Measurements from ENCODE around the gene WNT1. TPM values are rescaled to one million over a fixed set of nuclear protein-coding genes. Genes with fewer than 3 reads are reported as not detected.

Gene WNT1
- total RNA-seq, 1 experiment from 2014 or later, result not detected

- no peak for DNase-seq (ENCODE audit: low spot score)
Measured at GRCh38 chr12:49028666-49029275, 50.6 kb downstream of the WNT1 start.

DNA sequence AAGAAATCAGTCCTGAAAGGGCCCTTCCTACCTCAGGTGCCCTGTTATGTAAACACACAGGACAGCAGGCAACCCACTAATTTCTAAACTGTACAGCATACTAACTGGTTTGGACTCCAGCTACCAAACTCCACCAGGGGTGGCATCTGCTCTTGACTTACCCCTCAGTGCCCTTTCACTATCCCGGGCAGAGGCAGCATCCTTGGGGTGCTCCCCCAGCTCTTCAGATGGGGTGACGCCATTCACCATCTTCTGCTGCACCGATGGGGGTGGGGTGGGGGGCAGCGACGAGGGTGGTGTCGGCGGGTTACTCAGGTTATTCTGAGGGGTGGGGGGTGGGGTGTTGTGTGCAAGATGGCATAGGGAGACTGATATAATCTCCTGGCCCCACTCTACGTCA, 52.0 kb downstream of the WNT1 start:
- DNase-seq (ENCODE audit: low spot score), result no peak

- no peak for DNase-seq (ENCODE audit: low spot score)
Measured at GRCh38 chr12:49030714-49031572, 52.8 kb downstream of the WNT1 start.

- DNase-seq (ENCODE audit: low spot score), result no peak
Measured at GRCh38 chr12:49031573-49032161, 53.5 kb downstream of the WNT1 start.

Other genes with a start within 250 kb of the WNT1 start
- 13.1 and 14.5 TPM in 2 replicates for gene ADCY6, start 189.2 kb upstream of the WNT1 start, total RNA-seq (2014; rRNA removed; shearing (Covaris generic))
- gene CACNB3, start 159.8 kb upstream of the WNT1 start, total RNA-seq (2014; rRNA removed; shearing (Covaris generic)), result 11.7 and 20.4 TPM in 2 replicates
- gene DDX23, start 126.2 kb upstream of the WNT1 start, total RNA-seq (2014; rRNA removed; shearing (Covaris generic)), result 105 and 114 TPM in 2 replicates
- 0.12 and 0.24 TPM in 2 replicates for gene RND1, start 112.5 kb upstream of the WNT1 start, total RNA-seq (2014; rRNA removed; shearing (Covaris generic))
- gene FKBP11, start 52.8 kb upstream of the WNT1 start, total RNA-seq (2014; rRNA removed; shearing (Covaris generic)), result 2.8 and 3.3 TPM in 2 replicates
- 51.9 and 78.9 TPM in 2 replicates for gene ARF3, start 20.8 kb upstream of the WNT1 start, total RNA-seq (2014; rRNA removed; shearing (Covaris generic))
- 0.36 and 1.5 TPM in 2 replicates for gene WNT10B, start 6.6 kb upstream of the WNT1 start, total RNA-seq (2014; rRNA removed; shearing (Covaris generic))
- 0.03 and 0.19 TPM in 2 replicates for gene DDN, start 21.1 kb downstream of the WNT1 start, total RNA-seq (2014; rRNA removed; shearing (Covaris generic))
- 71.9 and 98.1 TPM in 2 replicates for gene PRKAG1, start 40.5 kb downstream of the WNT1 start, total RNA-seq (2014; rRNA removed; shearing (Covaris generic))
- 17.2 and 41.4 TPM in 2 replicates for gene KMT2D, start 82.5 kb downstream of the WNT1 start, total RNA-seq (2014; rRNA removed; shearing (Covaris generic))
- 1.2 and 8.0 TPM in 2 replicates for gene RHEBL1, start 91.7 kb downstream of the WNT1 start, total RNA-seq (2014; rRNA removed; shearing (Covaris generic))
- not detected in 2 replicates for gene DHH, start 116.5 kb downstream of the WNT1 start, total RNA-seq (2014; rRNA removed; shearing (Covaris generic))
- 16.4 and 21.4 TPM in 2 replicates for gene LMBR1L, start 132.5 kb downstream of the WNT1 start, total RNA-seq (2014; rRNA removed; shearing (Covaris generic))
- 2,613 and 2,957 TPM in 2 replicates for gene TUBA1B, start 153.1 kb downstream of the WNT1 start, total RNA-seq (2014; rRNA removed; shearing (Covaris generic))
- 884 and 1,296 TPM in 2 replicates for gene TUBA1A, start 210.8 kb downstream of the WNT1 start, total RNA-seq (2014; rRNA removed; shearing (Covaris generic))